NCI-H1694 treated with DMSO at 0.1 percent for 48 hours (cell line): ENCODE results near the gene TMPRSS9.

ENCODE experiments used
- DNase-seq: peaks from one replicate; lab custom pipeline; 2025; lab: John Stamatoyannopoulos, UW

The TMPRSS9 gene

DNA sequence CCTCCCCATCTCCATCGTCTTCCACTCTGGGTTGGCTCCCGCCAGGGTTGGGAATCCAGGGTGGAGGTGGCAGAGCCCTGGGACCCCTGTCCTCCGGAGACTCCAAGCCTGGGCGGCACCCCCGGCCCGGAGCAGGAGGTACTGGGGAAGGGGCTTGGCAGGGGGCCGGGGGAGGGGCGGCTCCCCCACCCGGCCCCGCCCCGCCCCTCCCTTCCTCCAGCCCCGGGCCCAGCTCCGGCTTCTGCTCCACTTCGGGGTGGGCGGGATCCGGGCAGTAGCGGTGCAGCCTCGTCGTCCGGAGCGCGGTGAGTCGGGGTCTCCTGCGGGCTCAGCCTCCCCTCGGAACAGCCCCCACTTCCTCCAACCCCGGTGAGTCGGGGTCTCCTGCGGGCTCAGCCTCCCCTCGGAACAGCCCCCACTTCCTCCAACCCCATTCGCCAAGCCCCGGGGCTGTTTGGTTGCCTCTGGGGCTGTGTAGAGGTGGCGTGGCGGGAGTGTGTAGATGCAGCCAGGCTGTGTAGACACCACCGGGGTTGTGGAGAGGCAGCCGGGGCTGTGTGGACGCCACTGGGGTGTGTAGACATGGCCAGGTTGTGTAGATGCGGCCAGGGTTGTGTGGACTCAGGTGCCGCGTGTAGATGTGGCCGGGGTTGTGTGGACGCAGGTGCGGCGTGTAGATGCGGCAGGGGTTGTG lies at the start of gene TMPRSS9:
Gene TMPRSS9 (plus strand): TSS at position 274 of the 694 bp plus-strand sequence. CDS start 29,521 bp downstream, outside the sequence.
- DNase-seq, result no peak

- no peak for DNase-seq
These were observed 49.0 kb upstream of the TMPRSS9 start for GRCh38 chr19:2311093-2311492.

DNA sequence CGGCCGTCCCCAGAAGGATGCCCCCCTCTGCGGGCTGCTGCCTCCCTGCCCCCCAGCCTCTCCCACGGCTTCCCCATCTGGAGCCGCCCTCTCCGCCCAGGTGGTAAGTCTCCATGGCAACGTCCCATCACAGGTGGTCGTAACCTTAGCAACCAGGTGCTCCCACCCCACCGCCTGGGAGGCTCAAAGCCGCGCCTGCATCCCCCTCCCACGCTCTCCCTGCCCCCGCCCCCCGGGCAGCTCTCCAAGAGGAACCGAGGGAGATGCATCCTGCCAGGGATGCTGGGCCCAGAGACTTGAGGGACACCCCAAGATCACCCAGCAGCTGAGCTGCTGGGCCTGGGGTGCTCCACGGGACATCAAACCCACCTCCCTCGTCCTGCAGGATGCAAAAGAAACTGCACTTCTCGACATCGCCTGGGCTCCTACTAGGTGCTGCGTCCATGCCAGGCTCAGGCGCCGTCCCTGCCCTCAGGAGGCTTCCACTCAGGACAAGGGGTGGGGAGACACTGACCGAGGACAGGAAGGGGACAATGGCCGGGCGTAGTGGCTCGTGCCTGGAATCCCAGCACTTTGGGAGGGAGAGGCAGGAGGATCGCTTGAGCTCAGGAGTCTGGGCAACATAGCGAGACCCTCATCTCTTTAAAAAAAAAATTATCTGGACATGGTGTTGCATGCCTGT lies 47.1 kb upstream of the TMPRSS9 start:
- DNase-seq, result no peak

DNA sequence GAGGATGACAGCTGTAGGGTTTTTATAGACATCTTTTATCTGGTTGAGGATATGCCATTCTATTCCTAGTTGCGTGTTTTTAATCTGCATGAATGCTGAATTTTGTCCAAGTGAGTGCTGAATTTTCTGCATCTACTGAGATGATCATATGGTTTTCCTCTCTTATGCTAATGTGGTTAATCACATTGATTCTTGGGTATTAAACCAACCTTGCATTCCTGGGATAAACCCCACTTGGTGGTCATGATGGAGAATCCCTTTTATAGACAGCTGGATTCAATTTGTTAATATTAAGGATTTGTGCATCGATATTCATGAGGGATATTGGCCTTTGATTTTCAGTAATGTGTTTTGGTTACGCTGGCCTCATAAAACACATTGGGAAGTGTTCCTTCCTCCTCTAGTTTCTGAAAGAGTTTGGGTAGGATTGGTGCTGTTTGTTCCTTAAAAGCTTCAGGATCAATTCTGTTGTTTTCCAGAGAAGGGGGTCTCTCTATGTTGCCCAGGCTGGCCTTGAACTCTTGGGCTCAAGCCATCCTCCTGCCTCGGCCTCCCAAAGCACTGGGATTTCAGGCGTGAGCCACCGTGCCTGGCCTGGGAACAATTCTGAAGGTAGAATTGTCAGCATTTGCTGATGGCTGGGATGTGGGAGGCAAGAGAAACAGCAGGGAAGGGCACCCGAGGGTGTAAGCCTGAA lies 44.8 kb upstream of the TMPRSS9 start:
- DNase-seq, result no peak

DNA sequence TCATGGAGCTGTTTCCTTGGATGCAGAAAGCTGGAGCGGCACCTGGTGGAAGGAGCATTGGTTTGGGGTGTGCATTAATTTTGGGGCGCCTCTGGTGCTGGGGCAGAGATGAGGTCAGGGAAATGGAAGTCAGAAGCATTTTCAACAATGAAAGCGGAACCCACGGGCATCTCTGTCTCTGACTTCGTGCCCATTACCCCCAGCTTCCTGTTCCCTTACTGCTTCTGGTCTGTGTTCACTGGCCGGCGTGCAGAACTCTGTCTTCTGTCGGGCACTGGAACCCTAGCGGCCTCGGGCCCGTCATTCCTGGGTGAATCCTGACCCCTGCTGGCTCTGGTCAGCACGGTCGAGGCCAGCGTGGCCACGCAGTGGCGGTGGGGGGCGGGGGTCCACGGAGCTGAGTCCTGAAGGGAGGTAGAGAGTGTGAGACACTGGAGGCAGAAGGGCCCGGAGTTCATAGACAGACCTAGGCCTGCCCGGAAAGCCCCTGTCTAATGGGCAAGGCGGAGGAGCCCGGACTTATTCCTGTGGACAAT lies 44.2 kb upstream of the TMPRSS9 start:
- no peak for DNase-seq

- DNase-seq, result no peak
These were observed 42.8 kb upstream of the TMPRSS9 start for GRCh38 chr19:2317300-2317699.

GRCh38 chr19:2317756-2318155 lies 42.3 kb upstream of the TMPRSS9 start:
- DNase-seq, result no peak

- DNase-seq, result no peak
These were observed 41.1 kb upstream of the TMPRSS9 start for GRCh38 chr19:2318923-2319322.

GRCh38 chr19:2319551-2319950 lies 40.5 kb upstream of the TMPRSS9 start:
- no peak for DNase-seq

DNA sequence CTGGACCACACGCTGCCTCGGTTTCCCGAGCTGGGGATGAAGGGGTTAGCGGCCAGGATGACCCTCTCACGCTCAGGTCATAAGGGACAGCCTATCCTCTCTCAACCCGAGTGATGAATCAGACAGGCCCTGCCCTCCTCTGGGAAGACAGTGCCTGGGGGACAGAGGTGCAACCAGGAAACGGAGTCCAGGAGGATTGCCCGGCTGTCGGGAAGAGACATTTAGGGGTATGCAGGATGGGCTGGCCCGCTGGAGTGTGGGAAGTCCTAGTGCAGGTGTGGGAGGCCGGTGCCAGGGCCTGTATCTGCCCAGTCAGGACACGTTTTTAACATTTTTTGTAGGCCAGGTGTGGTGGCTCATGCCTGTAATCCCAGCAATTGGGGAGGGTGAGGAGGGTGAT lies 40.0 kb upstream of the TMPRSS9 start:
- no peak for DNase-seq

GRCh38 chr19:2320939-2321338 lies 39.1 kb upstream of the TMPRSS9 start:
- DNase-seq, result no peak

- DNase-seq, result no peak
These were observed 38.3 kb upstream of the TMPRSS9 start for GRCh38 chr19:2321565-2322283.

- DNase-seq, result no peak
These were observed 36.4 kb upstream of the TMPRSS9 start for GRCh38 chr19:2323707-2324106.

- no peak for DNase-seq
These were observed 35.7 kb upstream of the TMPRSS9 start for GRCh38 chr19:2324220-2324948.

GRCh38 chr19:2325281-2326046 lies 34.6 kb upstream of the TMPRSS9 start:
- DNase-seq, result no peak

DNA sequence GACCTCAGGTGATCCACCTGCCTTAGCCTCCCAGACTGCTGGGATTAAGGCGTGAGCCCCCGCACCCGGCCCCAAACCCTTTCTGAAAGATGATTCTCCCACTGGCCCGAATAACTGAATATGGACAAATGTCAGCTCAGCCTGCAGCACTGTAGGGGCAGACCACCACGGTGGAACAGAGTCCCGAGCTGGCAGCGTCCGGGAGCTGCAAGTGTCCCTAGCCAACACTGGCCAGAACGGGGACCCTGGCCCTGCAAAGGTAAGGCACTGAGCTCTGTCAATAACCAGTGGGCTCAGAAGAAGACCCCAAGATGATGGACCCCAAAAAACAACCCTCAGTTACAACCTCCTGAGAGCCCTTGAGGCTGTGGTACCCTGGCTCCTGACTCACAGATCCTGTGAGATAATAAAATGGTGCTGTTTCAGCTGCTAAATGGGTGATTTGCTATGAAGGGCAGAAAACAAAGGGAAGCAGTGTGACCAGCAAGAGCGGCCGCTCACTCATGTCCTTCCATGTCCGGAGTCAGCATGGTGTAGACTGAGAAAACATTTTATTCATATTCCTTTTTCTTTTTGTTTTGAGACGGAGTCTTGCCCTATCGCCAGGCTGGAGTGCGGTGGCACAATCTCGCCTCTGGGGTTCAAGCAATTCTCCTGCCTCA lies 33.2 kb upstream of the TMPRSS9 start:
- DNase-seq, result no peak

GRCh38 chr19:2327773-2328400 lies 32.2 kb upstream of the TMPRSS9 start:
- DNase-seq, result peak; percentile 39

- peak; percentile 43 for DNase-seq
These were observed 31.5 kb upstream of the TMPRSS9 start, which contains the start of the genes LSM7 and SPPL2B for GRCh38 chr19:2328401-2329148. TSS of gene LSM7 (minus strand) at chr19:2328586. CDS start at chr19:2328566, 20 bp downstream. TSS of gene SPPL2B (plus strand) at chr19:2328684. CDS start at chr19:2328710, 26 bp downstream.

DNA sequence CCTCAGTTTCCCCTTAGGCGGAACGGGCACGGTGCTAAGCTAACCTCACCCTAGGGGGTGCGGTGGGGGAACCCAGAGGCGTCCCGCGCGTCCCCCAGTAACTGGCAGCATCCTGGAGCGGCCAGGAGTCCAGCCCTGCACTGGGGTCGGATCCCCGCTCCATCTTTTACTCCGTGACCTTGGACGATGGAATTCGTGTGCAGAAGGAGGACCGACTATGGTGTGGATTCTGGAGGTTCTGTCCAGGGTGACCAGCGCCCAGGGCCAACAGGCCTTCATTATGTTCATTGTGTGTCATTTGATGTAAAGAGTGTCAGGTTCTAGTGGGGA lies 31.0 kb upstream of the TMPRSS9 start:
- DNase-seq, result no peak
